ENCODE results near the gene NSG1. TPM values are rescaled to one million over a fixed set of nuclear protein-coding genes. Genes with fewer than 3 reads are reported as not detected.

The NSG1 gene
- total RNA-seq, 3 donors from 2014 or later (not counting 1 experiment from before 2014, with no cell fraction given) = 1.2 to 5.8 TPM; not detected in 1

DNA sequence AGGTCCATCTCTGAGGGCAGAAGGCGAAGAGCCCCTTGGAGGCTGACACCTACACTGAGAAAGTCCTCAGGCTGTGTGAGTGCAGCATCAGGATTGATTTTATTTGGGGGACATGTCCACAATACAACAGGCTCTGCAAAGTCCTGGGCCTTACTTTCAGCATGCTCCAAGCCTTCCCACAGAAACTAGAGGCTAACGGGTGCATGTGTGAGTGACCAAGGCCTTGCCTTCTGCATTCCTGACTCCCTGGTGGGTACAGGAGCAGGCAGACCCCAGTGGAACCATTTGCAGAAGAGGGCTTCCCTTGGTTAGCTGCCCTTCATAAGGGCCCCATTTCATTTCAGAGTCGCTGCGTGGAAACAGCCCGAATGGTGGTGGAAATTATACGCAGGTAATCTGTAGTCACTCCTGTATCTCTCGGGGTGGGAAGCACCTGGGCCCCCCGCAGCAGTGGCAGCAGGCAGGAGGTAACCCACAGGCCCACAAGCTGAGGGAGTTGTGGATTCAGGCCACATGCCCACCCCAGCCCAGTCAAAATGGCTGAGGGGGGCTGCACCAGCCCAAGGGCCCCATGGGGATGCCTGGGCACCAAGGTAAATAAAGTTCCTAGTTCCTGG lies 37.7 kb downstream of the NSG1 start:
- ATAC-seq = no peak
- 98% methylated on average over 8 of the region's 8 CpGs for WGBS (ENCODE audit: insufficient coverage)
- H3K27ac ChIP-seq (ENCODE audit: low read length) = no peak overlapping the region
- no peaks in the 10 kb centered on the region for H3K27me3 ChIP-seq (ENCODE audit: control insufficient read depth, insufficient read depth, low read length)
- DNase-seq = no peak
- intact Hi-C loops (cut with micrococcal nuclease) = no loop called here
- no peak overlapping the region for H3K4me3 Mint-ChIP-seq
- H3K4me3 ChIP-seq (ENCODE audit: low read length) = no peak overlapping the region
- no peak overlapping the region for H3K27ac Mint-ChIP-seq
- peaks cover 7% of the 10 kb centered on the region for H3K36me3 Mint-ChIP-seq
- no peaks in the 10 kb centered on the region for H3K9me3 Mint-ChIP-seq
- TF ChIP-seq, protein P1, sequence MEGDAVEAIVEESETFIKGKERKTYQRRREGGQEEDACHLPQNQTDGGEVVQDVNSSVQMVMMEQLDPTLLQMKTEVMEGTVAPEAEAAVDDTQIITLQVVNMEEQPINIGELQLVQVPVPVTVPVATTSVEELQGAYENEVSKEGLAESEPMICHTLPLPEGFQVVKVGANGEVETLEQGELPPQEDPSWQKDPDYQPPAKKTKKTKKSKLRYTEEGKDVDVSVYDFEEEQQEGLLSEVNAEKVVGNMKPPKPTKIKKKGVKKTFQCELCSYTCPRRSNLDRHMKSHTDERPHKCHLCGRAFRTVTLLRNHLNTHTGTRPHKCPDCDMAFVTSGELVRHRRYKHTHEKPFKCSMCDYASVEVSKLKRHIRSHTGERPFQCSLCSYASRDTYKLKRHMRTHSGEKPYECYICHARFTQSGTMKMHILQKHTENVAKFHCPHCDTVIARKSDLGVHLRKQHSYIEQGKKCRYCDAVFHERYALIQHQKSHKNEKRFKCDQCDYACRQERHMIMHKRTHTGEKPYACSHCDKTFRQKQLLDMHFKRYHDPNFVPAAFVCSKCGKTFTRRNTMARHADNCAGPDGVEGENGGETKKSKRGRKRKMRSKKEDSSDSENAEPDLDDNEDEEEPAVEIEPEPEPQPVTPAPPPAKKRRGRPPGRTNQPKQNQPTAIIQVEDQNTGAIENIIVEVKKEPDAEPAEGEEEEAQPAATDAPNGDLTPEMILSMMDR (IDR thresholded peaks at IDR 0.05) = no peak
- H3K36me3 ChIP-seq (ENCODE audit: control insufficient read depth, insufficient read depth, low read length) = peaks cover 45% of the 10 kb centered on the region
- no peaks in the 10 kb centered on the region for H3K27me3 Mint-ChIP-seq (ENCODE audit: low read depth in 2 of 2)
- no peaks in the 10 kb centered on the region for H3K9me3 ChIP-seq (ENCODE audit: control insufficient read depth, insufficient read depth, low read length)
- no peaks in the 10 kb centered on the region for H3K4me1 ChIP-seq (ENCODE audit: control insufficient read depth, insufficient read depth, low read length)
- H3K4me1 Mint-ChIP-seq = peaks cover 0 to 7% of the 10 kb centered on the region in 2 donors

DNA sequence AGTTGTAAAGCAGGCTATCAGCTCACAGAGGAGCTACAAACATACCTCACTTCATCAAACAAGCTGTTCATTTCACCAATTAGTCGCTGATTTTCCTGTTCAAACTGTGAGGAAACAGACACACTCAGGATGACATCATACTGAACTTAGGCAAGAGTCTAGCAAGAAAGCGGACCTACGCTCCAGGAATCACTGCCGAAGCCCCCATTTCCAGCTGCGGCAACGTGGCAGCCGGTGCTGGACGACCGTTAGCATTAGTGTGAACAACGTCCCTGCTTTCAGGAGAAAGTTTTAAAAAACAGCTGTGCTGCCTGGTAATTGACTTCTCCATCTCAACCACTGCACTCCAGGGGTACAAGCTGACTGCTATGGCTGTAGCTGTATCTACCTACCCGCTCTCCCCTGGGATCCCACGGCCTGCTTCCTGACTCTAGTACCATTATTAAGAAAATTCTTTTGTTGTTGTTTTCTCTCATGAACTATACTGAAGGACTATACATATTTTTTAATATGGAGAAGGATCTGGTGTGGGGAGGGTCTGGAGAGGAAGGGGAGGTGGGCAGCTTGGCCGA lies 38.3 kb downstream of the NSG1 start:
- Mint-ChIP-seq H3K4me1 (peaks cover 0 to 7% of the 10 kb centered on the region in 2 donors), H3K27me3 (ENCODE audit: low read depth in 2 of 2) (no peaks in the 10 kb centered on the region), H3K27ac (no peak overlapping the region), H3K4me3 (no peak overlapping the region), H3K36me3 (peaks cover 7% of the 10 kb centered on the region), H3K9me3 (no peaks in the 10 kb centered on the region)
- ATAC-seq = no peak
- WGBS (ENCODE audit: insufficient coverage) = 95% methylated on average over 11 of the region's 13 CpGs
- Histone ChIP-seq H3K36me3 (ENCODE audit: control insufficient read depth, insufficient read depth, low read length) (peaks cover 39% of the 10 kb centered on the region), H3K4me3 (ENCODE audit: low read length) (no peak overlapping the region), H3K9me3 (ENCODE audit: control insufficient read depth, insufficient read depth, low read length) (no peaks in the 10 kb centered on the region), H3K4me1 (ENCODE audit: control insufficient read depth, insufficient read depth, low read length) (no peaks in the 10 kb centered on the region), H3K27me3 (ENCODE audit: control insufficient read depth, insufficient read depth, low read length) (no peaks in the 10 kb centered on the region), H3K27ac (ENCODE audit: low read length) (no peak overlapping the region)
- TF ChIP-seq, protein P1 (IDR thresholded peaks at IDR 0.05) = no peak
- intact Hi-C loops (cut with micrococcal nuclease) = no loop called here
- DNase-seq = no peak

DNA sequence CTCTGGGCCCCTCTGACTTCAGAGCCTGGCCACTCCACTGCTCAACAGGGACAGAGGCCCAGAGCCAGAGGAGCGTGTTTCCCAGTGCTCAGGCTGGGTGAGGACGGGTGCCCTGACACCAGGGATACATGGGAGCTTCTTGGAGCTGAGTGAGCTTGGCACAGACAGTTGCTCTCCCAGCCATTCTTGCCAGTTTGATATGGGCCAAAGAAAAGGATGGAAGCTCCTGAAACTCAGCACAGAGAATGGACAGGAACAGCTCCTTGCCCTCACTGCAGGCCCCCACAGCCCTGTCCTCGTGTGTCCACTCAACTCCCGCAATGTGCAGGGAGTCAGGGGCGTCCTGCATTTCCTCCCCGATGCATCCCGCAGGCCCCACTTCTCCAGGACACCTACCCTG lies 38.8 kb downstream of the NSG1 start:
- H3K4me3 Mint-ChIP-seq = no peak overlapping the region
- peaks cover 7% of the 10 kb centered on the region for H3K36me3 Mint-ChIP-seq
- H3K4me3 ChIP-seq (ENCODE audit: low read length) = no peak overlapping the region
- ATAC-seq = no peak
- H3K4me1 ChIP-seq (ENCODE audit: control insufficient read depth, insufficient read depth, low read length) = no peaks in the 10 kb centered on the region
- no peaks in the 10 kb centered on the region for H3K27me3 ChIP-seq (ENCODE audit: control insufficient read depth, insufficient read depth, low read length)
- H3K9me3 Mint-ChIP-seq = no peaks in the 10 kb centered on the region
- H3K9me3 ChIP-seq (ENCODE audit: control insufficient read depth, insufficient read depth, low read length) = no peaks in the 10 kb centered on the region
- H3K27ac Mint-ChIP-seq = no peak overlapping the region
- no peak for DNase-seq
- intact Hi-C loops (cut with micrococcal nuclease) = no loop called here
- H3K4me1 Mint-ChIP-seq = peaks cover 0 to 7% of the 10 kb centered on the region in 2 donors
- peaks cover 35% of the 10 kb centered on the region for H3K36me3 ChIP-seq (ENCODE audit: control insufficient read depth, insufficient read depth, low read length)
- H3K27ac ChIP-seq (ENCODE audit: low read length) = no peak overlapping the region
- TF ChIP-seq, protein P1 (IDR thresholded peaks at IDR 0.05) = no peak
- WGBS (ENCODE audit: insufficient coverage) = 96% methylated on average over 7 of the region's 7 CpGs
- no peaks in the 10 kb centered on the region for H3K27me3 Mint-ChIP-seq (ENCODE audit: low read depth in 2 of 2)
